ENCODE results near the gene GPD2. TPM values are rescaled to one million over a fixed set of nuclear protein-coding genes. Genes with fewer than 3 reads are reported as not detected.

Gene GPD2
- polyA plus RNA-seq, 1 donor from 2014 or later = 3.5 TPM

GRCh38 chr2:156481312-156481711 lies 45.1 kb downstream of the GPD2 start:
- no peaks in the 10 kb centered on the region for H3K79me2 ChIP-seq (replicated peaks; ENCODE audit: insufficient read depth, low read length)
- TF ChIP-seq EP300 (conservative IDR thresholded peaks at IDR 0.05; ENCODE audit: poor library complexity, severe bottlenecking) (no peak), CTCF (IDR thresholded peaks at IDR 0.05; ENCODE audit: poor library complexity, severe bottlenecking) (no peak), MXI1 (conservative IDR thresholded peaks at IDR 0.05; ENCODE audit: poor library complexity, severe bottlenecking) (no peak), RAD21 (conservative IDR thresholded peaks at IDR 0.05) (no peak), POLR2AphosphoS5 (IDR thresholded peaks at IDR 0.05) (no peak), SMC3 (conservative IDR thresholded peaks at IDR 0.05; ENCODE audit: poor library complexity) (no peak), EZH2 (IDR thresholded peaks at IDR 0.05; ENCODE audit: borderline replicate concordance, insufficient read depth, low read length, poor library complexity, severe bottlenecking) (no peak), TAF1 (IDR thresholded peaks at IDR 0.05; ENCODE audit: low read depth) (no peak), REST (IDR thresholded peaks at IDR 0.05; ENCODE audit: borderline replicate concordance) (no peak)

GRCh38 chr2:156483741-156484173 lies 47.6 kb downstream of the GPD2 start:
- Histone ChIP-seq H2AFZ (ENCODE audit: low read depth, low read length) (no peak overlapping the region), H3F3A (ENCODE audit: insufficient read depth, low read length, poor library complexity, severe bottlenecking) (no peaks in the 10 kb centered on the region), H3K36me3 (ENCODE audit: insufficient read depth, low read length) (no peaks in the 10 kb centered on the region), H3K27me3 (ENCODE audit: insufficient read depth, low read depth, low read length) (no peaks in the 10 kb centered on the region), H3K4me2 (ENCODE audit: low read length) (no peak overlapping the region), H3K27ac (ENCODE audit: low read length) (no peak overlapping the region), H3K79me2 (replicated peaks; ENCODE audit: insufficient read depth, low read length) (no peaks in the 10 kb centered on the region), H3K4me3 (ENCODE audit: low read length) (no peak overlapping the region), H3K9me2 (ENCODE audit: insufficient read depth, low read length) (no peaks in the 10 kb centered on the region), H3K9ac (ENCODE audit: low read length) (no peak overlapping the region), H3K9me3 (ENCODE audit: low read length) (no peaks in the 10 kb centered on the region), H4K20me1 (ENCODE audit: insufficient read depth) (no peaks in the 10 kb centered on the region)
- no peak for TF ChIP-seq EZH2 (IDR thresholded peaks at IDR 0.05; ENCODE audit: borderline replicate concordance, insufficient read depth, low read length, poor library complexity, severe bottlenecking)

More at GRCh38 chr2:156481312-156481711, 45.1 kb downstream of the GPD2 start:
- Histone ChIP-seq H3K9me3 (ENCODE audit: low read length) (no peaks in the 10 kb centered on the region), H4K20me1 (ENCODE audit: insufficient read depth) (no peaks in the 10 kb centered on the region), H3K36me3 (ENCODE audit: insufficient read depth, low read length) (no peaks in the 10 kb centered on the region), H3K9me2 (ENCODE audit: insufficient read depth, low read length) (no peaks in the 10 kb centered on the region), H3K9ac (ENCODE audit: low read length) (no peak overlapping the region), H2AFZ (ENCODE audit: low read depth, low read length) (no peak overlapping the region), H3K27ac (ENCODE audit: low read length) (no peak overlapping the region), H3K4me2 (ENCODE audit: low read length) (no peak overlapping the region), H3K4me3 (ENCODE audit: low read length) (no peak overlapping the region), H3K27me3 (ENCODE audit: insufficient read depth, low read depth, low read length) (no peaks in the 10 kb centered on the region), H3F3A (ENCODE audit: insufficient read depth, low read length, poor library complexity, severe bottlenecking) (no peaks in the 10 kb centered on the region)

GRCh38 chr2:156486147-156486546 lies 50.0 kb downstream of the GPD2 start:
- no peak overlapping the region for H3K27ac ChIP-seq (ENCODE audit: low read length)
- no peaks in the 10 kb centered on the region for H3K36me3 ChIP-seq (ENCODE audit: insufficient read depth, low read length)
- H3K4me2 ChIP-seq (ENCODE audit: low read length) = no peak overlapping the region
- H3K9me2 ChIP-seq (ENCODE audit: insufficient read depth, low read length) = no peaks in the 10 kb centered on the region
- no peaks in the 10 kb centered on the region for H3F3A ChIP-seq (ENCODE audit: insufficient read depth, low read length, poor library complexity, severe bottlenecking)
- no peaks in the 10 kb centered on the region for H4K20me1 ChIP-seq (ENCODE audit: insufficient read depth)
- H3K9ac ChIP-seq (ENCODE audit: low read length) = no peak overlapping the region
- H3K4me3 ChIP-seq (ENCODE audit: low read length) = no peak overlapping the region
- H2AFZ ChIP-seq (ENCODE audit: low read depth, low read length) = no peak overlapping the region
- no peaks in the 10 kb centered on the region for H3K27me3 ChIP-seq (ENCODE audit: insufficient read depth, low read depth, low read length)
- H3K79me2 ChIP-seq (replicated peaks; ENCODE audit: insufficient read depth, low read length) = no peaks in the 10 kb centered on the region
- H3K9me3 ChIP-seq (ENCODE audit: low read length) = no peaks in the 10 kb centered on the region
- TF ChIP-seq EZH2 (IDR thresholded peaks at IDR 0.05; ENCODE audit: borderline replicate concordance, insufficient read depth, low read length, poor library complexity, severe bottlenecking) (no peak), RAD21 (conservative IDR thresholded peaks at IDR 0.05) (no peak), EP300 (conservative IDR thresholded peaks at IDR 0.05; ENCODE audit: poor library complexity, severe bottlenecking) (no peak), MXI1 (conservative IDR thresholded peaks at IDR 0.05; ENCODE audit: poor library complexity, severe bottlenecking) (no peak), REST (IDR thresholded peaks at IDR 0.05; ENCODE audit: borderline replicate concordance) (no peak), SMC3 (conservative IDR thresholded peaks at IDR 0.05; ENCODE audit: poor library complexity) (no peak), POLR2AphosphoS5 (IDR thresholded peaks at IDR 0.05) (no peak), TAF1 (IDR thresholded peaks at IDR 0.05; ENCODE audit: low read depth) (no peak), CTCF (IDR thresholded peaks at IDR 0.05; ENCODE audit: poor library complexity, severe bottlenecking) (no peak)
